ENCODE results near the gene TCEA2. TPM values are rescaled to one million over a fixed set of nuclear protein-coding genes. Genes with fewer than 3 reads are reported as not detected.

Gene TCEA2
- total RNA-seq = 22.8 TPM

DNA sequence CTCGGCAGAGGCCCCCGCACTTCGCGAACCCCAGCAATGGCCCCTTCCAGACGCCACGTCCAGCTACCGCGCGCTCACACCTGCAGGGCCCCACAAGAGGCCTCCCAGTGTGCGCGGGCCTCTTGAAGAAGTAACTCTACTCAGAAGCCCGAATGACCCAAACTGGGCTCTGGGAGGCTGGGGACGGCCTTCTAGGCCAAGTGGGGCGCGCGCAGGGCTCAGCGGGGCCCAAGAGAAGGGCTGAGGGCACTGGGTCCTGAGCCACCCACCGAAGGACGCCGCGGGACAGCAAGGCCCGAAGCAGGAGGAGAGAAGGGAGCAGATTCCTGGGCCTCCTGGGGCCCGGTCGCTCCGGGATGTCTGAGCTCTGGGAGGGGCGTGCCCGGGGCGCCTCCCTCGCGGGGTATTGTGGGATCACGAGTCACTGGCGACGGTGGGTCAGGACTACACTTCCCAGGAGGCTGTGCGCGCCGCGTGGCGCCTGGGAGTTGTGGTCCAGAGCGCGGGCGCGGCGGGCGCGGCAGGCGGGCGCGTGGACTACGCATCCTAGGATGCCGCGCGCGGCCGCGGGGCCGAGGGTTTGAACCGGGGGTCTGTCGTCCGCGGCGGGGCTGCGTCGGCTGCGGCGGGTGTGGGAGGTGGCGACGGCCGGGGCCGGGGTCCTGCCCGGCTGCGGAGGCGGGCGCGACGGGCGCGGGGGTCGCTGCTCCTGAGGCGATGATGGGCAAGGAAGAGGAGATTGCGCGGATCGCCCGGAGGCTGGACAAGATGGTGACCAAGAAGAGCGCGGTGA is at the start of gene TCEA2:
Gene TCEA2, plus strand, starts transcription at position 603 of the 793 bp plus-strand sequence. Its CDS starts 115 bp downstream, at position 718.
- DNase-seq = peak; percentile 98

DNA sequence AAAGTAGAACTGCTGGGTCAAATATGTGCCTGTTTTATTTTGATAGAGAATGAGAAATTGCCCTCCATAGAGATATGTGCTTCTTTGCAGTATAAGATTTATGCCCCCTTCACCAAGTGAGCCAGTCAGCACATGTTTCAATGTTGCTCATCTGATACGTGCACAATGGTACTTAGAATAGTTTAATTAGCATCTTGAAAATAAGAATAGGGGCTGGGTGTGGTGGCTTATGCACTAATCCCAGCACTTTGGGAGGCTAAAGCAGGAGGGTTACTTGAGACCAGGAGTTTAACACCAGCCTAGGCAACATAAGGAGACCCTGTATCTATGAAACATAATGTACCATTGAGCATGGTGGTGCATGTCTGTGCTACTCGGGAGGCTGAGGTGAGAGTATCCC is 47.4 kb upstream of the TCEA2 start:
- no peak for DNase-seq

DNA sequence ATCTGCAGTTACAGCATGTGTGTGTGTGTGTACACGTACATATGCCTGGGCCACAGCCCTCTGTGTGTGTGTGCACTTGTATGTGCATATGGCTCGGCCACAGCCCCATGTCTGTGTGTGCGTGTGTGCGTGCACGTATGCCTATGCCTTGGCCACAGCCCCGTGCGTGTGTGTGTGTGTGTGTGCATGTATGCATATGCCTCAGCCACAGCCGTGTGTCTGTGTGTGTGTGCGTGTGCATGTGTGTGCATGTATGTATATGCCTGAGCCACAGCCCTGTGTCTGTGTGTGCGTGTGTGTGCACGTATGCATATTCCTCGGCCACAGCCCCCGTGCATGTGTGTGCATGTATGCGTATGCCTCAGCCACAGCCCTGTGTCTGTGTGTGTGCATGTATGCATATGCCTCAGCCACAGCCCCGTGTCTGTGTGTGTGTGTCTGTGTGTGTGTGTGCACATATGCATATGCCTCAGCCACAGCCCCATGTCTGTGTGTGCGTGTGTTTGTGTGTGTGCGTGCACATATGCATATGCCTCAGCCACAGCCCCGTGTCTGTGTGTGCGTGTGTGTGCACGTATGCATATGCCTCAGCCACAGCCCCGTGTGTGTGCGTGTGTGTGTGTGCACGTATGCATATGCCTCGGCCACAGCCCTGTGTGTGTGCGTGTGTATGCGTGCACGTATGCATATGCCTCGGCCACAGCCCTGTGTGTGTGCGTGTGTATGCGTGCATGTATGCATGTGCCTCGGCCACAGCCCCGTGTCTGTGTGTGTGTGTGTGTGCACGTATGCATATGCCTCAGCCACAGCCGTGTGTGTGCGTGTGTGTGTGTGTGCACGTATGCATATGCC is 41.6 kb upstream of the TCEA2 start:
- DNase-seq = no peak

DNA sequence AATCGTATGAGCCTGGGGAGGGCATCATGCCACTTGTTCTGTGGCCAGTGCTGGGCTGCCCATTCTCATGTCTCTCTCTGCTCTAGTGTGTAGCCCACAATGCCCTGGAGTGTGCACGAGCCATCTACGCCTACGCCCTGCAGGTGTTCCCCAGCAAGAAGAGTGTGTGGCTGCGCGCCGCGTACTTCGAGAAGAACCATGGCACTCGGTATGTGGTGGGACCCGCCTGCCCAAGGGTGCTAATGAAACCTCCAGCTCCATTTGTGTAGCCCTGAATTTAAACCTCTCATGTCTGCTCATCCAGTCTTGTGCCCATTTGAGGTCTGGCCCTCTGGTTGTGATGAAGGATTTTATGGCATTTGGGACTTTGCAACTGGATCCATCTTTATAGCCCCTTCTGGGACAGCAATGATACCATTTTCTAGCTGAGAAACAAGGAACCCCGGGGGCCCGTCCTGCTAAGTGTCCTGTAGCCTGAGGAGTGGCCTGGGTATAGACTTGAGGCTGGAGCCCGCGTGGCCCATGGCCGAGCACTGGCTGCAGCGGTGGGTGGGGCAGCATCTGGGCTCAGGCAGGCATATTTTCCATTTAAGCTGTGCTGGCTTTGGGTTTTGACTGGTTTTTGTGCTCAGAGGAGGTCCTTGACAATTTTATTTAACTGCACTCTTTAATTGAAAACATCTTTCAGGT is 40.2 kb upstream of the TCEA2 start:
- no peak for DNase-seq

DNA sequence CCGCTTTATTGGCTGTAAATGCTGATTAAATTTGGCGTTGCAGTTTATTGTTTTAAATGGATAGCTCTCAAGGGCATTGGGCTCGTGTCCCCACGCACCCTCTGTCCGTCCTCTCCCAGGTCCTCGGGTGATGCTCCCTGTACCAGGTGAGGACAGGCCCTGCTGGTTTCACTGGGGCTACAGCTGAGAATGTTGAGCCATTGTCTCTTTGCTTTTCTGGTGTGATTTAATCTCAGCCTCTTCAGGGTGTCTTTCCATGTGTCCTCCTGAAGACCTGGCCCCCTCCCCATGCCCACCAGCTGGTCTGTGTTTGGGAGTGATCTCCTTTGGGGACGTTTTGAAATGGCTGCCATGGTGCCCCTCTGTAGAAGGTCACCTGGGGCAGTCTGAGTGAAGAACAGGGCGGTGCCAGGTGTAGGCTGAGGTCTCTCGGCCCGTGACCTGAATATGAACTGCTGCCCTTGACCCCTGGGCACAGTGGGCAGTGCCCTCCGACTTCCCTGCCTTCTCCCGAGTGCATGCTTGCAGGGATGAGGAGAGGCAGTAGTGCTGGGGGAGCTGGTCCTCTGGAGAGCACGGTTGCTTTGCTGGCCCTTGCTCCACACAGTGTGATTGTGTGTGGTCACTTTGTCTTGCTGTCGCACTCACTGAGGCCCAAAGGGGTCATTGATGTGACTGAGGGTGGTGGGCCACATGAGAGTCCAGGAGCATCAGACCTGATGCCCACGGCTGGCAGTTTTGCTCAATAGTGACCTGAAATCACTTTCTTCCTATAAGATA is 39.4 kb upstream of the TCEA2 start:
- no peak for DNase-seq

DNA sequence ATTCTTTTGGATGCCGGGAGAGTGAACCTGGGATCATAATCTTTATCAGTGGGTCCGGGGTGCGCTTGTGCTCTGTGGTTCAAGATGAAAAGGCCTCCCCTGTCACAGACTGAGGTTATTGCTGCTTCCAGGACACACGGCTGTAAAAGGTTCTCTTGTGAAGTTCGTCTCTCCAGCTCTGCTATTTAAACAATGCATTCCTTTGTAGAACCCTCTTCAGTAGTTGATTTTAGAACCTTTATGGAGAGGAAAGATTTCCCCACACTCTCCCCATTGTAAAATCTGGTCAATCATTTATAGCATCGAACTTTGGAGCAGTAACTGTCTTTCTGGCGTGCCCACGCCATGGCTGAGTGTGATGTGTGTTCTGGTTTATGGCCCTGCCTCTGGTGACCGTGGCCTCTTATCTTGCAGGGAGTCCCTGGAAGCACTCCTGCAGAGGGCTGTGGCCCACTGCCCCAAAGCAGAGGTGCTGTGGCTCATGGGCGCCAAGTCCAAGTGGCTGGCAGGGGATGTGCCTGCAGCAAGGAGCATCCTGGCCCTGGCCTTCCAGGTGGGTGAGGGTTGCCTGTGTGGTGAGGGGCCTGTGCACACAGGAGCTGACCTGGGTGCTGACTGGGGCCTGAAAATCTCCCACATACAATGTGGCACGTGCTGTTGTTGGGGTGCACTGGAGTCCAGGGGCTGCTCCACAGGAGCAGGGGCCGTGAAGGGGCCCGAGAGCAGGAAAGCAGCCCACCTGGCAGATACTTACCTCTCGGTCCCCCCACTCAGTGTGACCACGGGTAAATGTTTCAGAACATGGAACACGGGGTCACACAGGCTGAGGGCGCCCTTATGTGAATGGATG is 38.6 kb upstream of the TCEA2 start:
- DNase-seq = no peak

DNA sequence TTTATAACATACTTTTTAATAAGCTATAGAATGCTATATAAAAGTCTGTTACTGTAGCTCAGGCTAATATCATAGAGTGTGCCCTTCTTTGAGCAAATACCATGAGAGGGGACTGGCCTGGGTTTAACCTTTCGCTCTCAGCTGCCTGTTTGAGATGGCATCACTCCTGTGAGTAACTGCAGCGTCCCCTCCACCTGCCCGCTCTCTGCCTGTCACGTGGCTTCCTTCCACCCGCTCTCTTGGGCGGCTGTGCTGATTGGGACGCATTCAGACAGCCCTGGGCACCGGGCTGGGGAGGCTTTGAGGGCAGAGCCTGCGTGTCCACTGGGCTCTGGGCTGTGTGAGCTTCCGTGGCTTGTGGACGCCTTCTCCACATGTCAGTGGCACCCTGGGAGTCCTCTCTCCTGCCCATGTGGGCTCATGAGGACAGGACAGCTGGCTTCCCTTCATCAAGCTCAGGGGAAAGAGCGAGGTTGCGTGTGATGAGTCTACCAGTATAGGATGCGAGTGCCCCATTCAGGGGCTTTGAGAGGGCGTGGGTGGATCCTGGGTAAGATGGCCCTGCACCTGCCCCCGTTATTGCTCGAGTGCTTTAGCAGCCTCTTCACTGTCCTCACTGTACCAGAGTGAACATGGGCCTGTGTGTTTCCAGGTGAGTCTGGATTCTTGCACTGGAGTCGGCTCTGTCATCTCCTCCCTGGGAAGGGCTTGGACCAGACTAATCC is 37.7 kb upstream of the TCEA2 start:
- no peak for DNase-seq

DNA sequence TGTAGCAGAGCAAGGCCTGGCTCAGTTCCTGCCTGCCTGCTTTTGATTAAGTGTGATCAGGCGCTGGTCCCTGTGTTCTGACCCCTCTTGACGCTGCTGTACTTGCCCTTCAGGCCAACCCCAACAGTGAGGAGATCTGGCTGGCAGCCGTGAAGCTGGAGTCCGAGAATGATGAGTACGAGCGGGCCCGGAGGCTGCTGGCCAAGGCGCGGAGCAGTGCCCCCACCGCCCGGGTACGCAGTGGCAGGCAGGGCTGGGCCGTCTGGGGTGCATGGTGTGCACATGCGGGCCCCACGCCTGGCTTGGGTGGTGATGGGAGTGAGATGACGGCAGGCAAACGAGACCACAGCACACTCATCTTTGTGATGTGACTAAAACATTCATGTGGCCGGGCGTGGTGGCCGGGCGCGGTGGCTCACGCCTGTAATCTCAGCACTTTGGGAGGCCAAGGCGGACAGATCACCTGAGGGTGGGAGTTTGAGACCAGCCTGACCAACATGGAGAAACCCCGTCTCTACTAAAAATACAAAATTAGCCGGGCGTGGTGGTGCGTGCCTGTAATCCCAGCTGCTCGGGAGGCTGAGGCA is 37.1 kb upstream of the TCEA2 start:
- DNase-seq = no peak

DNA sequence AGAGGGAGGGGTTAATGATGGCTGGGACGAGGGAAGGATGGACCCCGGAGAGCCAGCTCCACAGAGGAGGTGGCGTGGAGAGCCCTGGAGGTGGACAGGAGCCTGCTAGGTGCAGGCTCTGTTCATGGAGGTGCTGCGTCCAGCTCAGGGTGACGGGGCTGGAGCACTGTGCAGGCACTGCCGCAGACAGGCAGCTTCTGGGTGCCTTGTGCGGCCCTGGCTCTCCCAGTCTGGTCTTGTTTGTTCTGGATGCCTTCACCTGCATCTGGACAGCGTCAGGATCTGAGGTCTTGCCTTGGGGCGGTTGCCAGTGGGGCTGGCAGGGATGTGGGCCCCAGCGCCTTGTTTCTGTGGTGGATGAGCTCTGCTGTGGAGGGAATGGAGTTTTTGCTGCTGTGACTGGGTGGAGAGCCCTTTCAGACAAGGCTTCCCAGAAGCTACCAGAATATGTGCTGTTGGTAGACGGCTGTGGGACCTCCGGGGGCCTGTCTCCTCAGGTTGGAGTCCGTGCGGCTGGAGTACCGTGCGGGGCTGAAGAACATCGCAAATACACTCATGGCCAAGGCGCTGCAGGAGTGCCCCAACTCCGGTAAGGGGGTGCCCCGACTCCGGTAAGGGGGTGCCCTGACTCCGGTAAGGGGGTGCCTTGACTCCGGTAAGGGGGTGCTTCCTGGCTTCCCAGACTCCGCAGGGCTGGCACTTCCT is 34.9 kb upstream of the TCEA2 start:
- peak; percentile 38 for DNase-seq

DNA sequence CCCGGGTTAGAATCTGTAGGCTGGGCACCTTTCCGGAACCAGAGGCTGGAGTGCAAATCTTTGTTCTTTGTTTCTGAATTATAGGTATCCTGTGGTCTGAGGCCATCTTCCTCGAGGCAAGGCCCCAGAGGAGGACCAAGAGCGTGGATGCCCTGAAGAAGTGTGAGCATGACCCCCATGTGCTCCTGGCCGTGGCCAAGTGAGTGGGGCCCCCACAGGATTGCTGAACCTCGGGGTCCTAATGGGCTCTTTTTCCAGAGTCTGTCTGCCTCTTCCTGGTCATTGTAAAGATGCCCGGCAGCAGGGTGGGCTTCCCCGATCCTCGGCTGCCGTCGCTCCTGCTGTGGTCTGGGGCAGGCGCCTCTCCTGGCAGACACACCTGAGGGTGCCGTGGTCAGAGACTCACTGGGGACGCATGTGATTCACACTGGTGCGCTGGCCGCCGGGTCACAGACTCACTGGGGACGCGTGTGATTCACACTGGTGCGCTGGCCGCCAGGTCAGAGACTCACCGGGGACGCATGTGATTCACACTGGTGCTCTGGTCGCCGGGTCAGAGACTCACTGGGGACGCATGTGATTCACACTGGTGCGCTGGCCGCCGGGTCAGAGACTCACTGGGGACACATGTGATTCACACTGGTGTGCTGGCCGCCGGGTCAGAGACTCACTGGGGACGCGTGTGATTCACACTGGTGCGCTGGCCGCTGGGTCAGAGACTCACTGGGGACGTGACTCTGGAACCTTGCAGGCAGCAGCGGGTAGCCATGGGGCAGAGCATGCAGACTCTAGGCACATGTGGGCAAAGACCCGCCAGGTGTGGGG is 33.5 kb upstream of the TCEA2 start:
- DNase-seq = no peak

DNA sequence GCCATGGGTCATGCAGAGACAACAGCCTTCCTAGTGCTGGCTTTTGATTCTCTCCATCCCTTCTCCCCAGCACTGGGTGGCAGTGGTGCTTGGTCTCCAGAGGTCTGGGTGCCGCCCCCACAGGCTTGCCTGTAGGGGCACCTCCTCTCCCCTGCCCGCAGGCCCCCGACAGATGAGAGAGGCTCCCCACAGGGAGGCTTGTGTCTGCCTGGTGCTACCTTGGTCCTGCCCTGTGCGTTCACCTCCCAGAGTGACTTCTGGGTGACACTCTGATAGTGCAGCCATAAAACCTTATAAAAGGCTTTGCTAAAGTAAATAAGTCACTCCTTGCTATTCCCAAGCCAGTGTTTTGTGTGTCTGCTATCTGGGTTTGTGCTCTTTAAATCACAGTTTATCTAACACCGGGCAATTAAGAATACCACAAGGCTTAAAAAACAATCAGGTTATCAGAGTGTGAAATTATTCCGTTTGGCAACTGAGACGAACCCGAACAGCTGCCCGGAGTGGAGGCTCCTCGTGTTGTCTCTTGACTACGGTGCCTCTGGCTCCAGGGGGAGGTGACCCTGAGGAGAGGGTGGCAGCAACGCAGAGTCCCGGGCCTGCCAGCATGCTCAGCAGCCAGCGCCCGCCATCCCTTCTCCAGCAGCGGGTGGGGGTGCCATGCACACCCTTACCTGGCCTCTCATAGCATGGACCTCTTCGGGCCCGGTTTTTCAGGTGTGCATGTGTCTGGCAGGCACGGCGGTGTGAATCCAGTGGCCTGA is 32.4 kb upstream of the TCEA2 start:
- no peak for DNase-seq

DNA sequence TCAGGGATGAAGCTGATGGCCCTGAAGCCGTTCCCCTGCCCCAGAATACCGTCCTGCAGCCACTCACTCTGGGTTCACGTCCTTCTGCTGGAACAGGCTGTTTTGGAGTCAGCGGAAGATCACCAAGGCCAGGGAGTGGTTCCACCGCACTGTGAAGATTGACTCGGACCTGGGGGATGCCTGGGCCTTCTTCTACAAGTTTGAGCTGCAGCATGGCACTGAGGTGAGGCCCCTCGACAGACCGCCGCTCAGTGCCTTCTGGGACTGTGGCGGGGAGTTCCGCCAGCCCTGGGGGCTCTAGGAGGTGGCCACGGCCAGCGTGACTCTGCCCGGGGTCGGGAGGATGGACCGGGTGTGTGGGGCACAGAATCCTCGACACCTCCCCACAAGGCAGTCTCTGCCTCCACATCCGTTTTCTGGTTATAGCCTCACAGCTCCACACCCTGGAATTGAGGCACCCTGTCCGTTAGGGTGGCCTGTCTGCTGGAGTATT is 31.1 kb upstream of the TCEA2 start:
- DNase-seq = no peak

DNA sequence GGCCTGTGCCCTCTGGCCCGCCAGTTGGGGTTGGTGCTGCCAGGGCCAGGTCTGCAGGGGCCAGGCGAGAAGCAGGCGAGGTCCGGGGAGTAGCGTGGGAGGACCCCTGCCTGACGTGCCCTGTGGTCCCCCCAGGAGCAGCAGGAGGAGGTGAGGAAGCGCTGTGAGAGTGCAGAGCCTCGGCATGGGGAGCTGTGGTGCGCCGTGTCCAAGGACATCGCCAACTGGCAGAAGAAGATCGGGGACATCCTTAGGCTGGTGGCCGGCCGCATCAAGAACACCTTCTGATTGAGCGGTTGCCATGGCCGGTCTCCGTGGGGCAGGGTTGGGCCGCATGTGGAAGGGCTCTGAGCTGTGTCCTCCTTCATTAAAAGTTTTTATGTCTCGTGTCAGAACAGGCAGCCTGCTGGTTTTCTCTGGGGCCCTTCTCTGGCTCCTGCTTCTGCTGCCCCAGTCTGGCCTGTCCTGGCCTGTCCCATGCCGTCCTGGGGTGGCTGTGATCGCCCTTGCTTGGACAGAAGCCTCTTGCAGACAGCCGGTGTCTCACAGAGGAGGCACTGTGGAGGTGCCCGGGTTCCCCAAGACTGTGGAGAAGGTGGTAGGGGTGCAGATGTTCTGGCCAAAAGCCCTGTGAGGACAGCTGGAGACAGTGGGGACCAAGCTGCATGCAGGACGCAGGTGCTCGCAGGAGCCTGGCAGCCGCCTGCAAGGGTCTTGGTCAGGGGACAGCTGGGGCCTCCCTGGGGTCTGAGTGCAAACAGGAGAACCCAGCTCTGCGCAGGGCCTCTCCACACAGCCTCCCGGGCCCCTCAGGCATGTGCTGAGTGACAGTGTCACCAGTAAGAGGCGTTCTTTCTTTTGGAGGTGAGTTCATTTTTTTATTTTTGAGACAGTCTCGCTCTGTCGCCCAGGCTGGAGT is 30.0 kb upstream of the TCEA2 start:
- no peak for DNase-seq

DNA sequence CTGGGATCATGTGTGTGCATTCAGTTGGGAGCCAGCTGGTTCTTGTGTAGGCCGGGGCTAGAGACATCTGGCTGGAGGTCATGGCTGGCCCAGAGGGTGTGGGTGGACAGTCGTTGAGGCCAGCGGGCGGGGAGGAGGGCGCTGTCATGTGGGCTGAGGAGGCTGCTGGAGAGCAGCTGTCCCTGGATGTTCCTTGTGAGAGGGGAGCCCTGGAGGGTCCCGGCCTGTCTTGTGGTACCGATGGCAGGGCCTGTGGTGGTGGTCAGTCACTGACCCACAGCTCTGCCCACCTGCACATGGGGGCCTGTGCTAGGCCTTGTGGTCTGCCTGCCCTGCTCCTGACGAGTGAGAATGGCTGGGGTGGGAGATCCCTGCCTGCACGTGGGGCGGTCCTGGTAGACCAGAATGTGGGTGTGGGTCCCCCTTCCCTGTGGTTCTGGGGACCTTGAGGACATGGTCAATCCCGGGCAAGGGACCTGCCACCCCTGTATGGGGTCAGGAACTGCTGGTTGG is 29.0 kb upstream of the TCEA2 start:
- no peak for DNase-seq

DNA sequence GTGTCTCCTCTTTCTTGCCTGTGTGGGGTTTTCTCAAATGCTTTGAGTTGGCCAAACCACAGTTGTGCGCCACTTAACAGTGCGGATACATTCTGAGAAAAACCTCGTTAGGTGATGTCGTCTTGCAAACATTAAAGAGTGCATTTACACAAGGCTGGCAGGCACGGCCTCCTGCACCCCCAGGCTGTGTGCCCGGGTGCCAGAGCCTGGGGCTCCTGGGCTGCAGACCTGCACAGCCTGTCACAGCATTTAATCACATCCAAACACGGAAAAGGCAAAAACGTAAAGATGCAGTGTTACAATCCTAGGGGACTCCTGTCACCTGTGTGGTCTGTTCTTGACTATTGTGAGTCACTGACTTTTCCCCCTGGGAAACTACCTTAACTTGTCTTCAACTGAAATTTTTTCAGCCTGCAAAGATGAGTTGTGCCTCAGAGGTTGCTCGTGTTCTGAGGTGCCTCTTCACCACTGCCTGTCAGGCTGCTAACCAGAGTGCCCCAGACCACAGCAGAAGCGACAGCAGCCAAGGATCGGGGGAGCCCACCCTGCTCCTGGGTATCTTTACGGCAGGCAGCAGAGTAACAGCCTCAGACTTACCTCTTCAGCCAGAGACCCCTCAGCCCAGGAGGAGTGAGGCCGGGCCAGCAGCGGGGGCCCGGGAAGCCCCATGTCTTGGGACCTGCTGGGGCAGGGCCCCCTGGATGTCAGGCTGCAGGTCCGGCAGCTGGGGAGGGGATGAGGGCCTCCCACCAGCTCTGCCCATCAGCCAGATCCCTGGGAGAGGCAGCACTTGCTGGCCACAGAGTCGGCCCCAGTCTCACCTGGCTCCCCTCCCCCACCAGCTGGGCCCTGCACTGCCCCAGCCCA is 27.7 kb upstream of the TCEA2 start:
- no peak for DNase-seq
